ENCODE measurements around the gene HSD17B8.

Gene HSD17B8

GRCh38 chr6:33171016-33171879 lies 33.2 kb upstream of the HSD17B8 start:
- no peak for DNase-seq (ENCODE audit: low read depth in 2 of 2, low spot score in 1 of 2)

- DNase-seq (ENCODE audit: low read depth in 2 of 2, low spot score in 1 of 2): no peak
These were observed 32.4 kb upstream of the HSD17B8 start for GRCh38 chr6:33171880-33172687.

GRCh38 chr6:33172688-33173534 lies 31.5 kb upstream of the HSD17B8 start:
- no peak for DNase-seq (ENCODE audit: low read depth in 2 of 2, low spot score in 1 of 2)

GRCh38 chr6:33173535-33174180 lies 30.8 kb upstream of the HSD17B8 start:
- DNase-seq (ENCODE audit: low read depth in 2 of 2, low spot score in 1 of 2): no peak

GRCh38 chr6:33174784-33175183 lies 29.7 kb upstream of the HSD17B8 start:
- DNase-seq (ENCODE audit: low read depth in 2 of 2, low spot score in 1 of 2): no peak

- DNase-seq (ENCODE audit: low read depth in 2 of 2, low spot score in 1 of 2): no peak
These were observed 28.9 kb upstream of the HSD17B8 start for GRCh38 chr6:33175436-33176069.

GRCh38 chr6:33176906-33177305 lies 27.5 kb upstream of the HSD17B8 start:
- DNase-seq (ENCODE audit: low read depth in 2 of 2, low spot score in 1 of 2): no peak

- DNase-seq (ENCODE audit: low read depth in 2 of 2, low spot score in 1 of 2): no peak
These were observed 26.7 kb upstream of the HSD17B8 start for GRCh38 chr6:33177552-33178446.

GRCh38 chr6:33178755-33179475 lies 25.5 kb upstream of the HSD17B8 start:
- no peak for DNase-seq (ENCODE audit: low read depth in 2 of 2, low spot score in 1 of 2)

GRCh38 chr6:33181141-33181540 lies 23.3 kb upstream of the HSD17B8 start:
- no peak for DNase-seq (ENCODE audit: low read depth in 2 of 2, low spot score in 1 of 2)

- no peak for DNase-seq (ENCODE audit: low read depth in 2 of 2, low spot score in 1 of 2)
These were observed 21.3 kb upstream of the HSD17B8 start for GRCh38 chr6:33183071-33183683.

- DNase-seq (ENCODE audit: low read depth in 2 of 2, low spot score in 1 of 2): no peak
These were observed 19.3 kb upstream of the HSD17B8 start for GRCh38 chr6:33185190-33185589.

GRCh38 chr6:33185654-33186187 lies 18.7 kb upstream of the HSD17B8 start:
- no peak for DNase-seq (ENCODE audit: low read depth in 2 of 2, low spot score in 1 of 2)

GRCh38 chr6:33187809-33188208 lies 16.6 kb upstream of the HSD17B8 start:
- DNase-seq (ENCODE audit: low read depth in 2 of 2, low spot score in 1 of 2): no peak

GRCh38 chr6:33189164-33189563 lies 15.3 kb upstream of the HSD17B8 start:
- DNase-seq (ENCODE audit: low read depth in 2 of 2, low spot score in 1 of 2): no peak

- no peak for DNase-seq (ENCODE audit: low read depth in 2 of 2, low spot score in 1 of 2)
These were observed 14.6 kb upstream of the HSD17B8 start for GRCh38 chr6:33189625-33190448.

- DNase-seq (ENCODE audit: low read depth in 2 of 2, low spot score in 1 of 2): no peak
These were observed 13.8 kb upstream of the HSD17B8 start for GRCh38 chr6:33190504-33191107.
